Ovary (tissue), 3 donors: ENCODE measurements around the gene CLEC10A.

Source experiments
- CTCF ChIP-seq, 3 donors: fragments of 450-650 bp in 2 of 3; fragments of 200-600 bp in 1 of 3; IDR thresholded peaks; one replicate each; pipeline versions ENCODE4 v1.5.1 to v1.8.0; 2016 to 2022; ENCODE audit warnings: antibody characterized with exemption in 3 of 3, mild to moderate bottlenecking in 1 of 3
- POLR2A ChIP-seq: fragments of 450-650 bp; IDR thresholded peaks from one replicate; pipeline ENCODE4 v1.6.1; 2017; ENCODE audit warnings: antibody characterized with exemption, mild to moderate bottlenecking, moderate library complexity
- donor health status: DM: no; HTN: no; CAD: no.

GRCh38 chr17:7025245-7025644, 54.8 kb downstream of the CLEC10A start:
- TF ChIP-seq CTCF (IDR thresholded peaks at IDR 0.05) (no peak), POLR2A (no peak)
